ENCODE measurements around the gene EPAS1. TPM values are rescaled to one million over a fixed set of nuclear protein-coding genes. Genes with fewer than 3 reads are reported as not detected.

EPAS1 gene
- total and polyA plus RNA-seq, 7 donors: 39.2 to 123 (median 80.4) TPM

- 44 to 58% (median 58%) methylated on average over 10 of the region's 10 CpGs for WGBS, 3 donors
- H3K27me3 ChIP-seq (ENCODE audit: insufficient read depth in 3 of 3, low read length in 2 of 3): no peaks in the 10 kb centered on the region
- H3K4me3 ChIP-seq: peak overlapping the region; percentile 20
- peak overlapping the region; percentile 54 for H3K27ac ChIP-seq
- H3K9me3 ChIP-seq: no peaks in the 10 kb centered on the region
- DNase-seq: peak in 1 of 2 donors; percentile 53
- intact Hi-C loops (cut with DNase I): no loop called here
- H3K4me1 ChIP-seq: peaks cover 14% of the 10 kb centered on the region
- peaks cover 0 to 41% of the 10 kb centered on the region in 2 donors for H3K36me3 ChIP-seq (ENCODE audit: insufficient read depth in 1 of 2, low read depth in 1 of 2)
- peak; percentile 28 to 60 (median 51) for ATAC-seq
- TF ChIP-seq CTCF (IDR thresholded peaks at IDR 0.05): no peak
Measured at GRCh38 chr2:46351750-46352138, 54.5 kb downstream of the EPAS1 start.

- Histone ChIP-seq H3K4me3 (no peak overlapping the region), H3K9me3 (no peaks in the 10 kb centered on the region), H3K36me3 (ENCODE audit: insufficient read depth in 1 of 2, low read depth in 1 of 2) (peaks cover 0 to 41% of the 10 kb centered on the region in 2 donors), H3K27me3 (ENCODE audit: insufficient read depth in 3 of 3, low read length in 2 of 3) (no peaks in the 10 kb centered on the region), H3K4me1 (peaks cover 14% of the 10 kb centered on the region), H3K27ac (peak overlapping the region; percentile 39)
- 59 to 63% (median 62%) methylated on average over 8 of the region's 8 CpGs for whole genome bisulfite sequencing, 3 donors
- ATAC-seq (peak in 3 of 4 donors; percentile 21 to 68 (median 54)), DNase-seq (no peak)
- TF ChIP-seq CTCF (IDR thresholded peaks at IDR 0.05): peak; percentile 18
- intact Hi-C loops (cut with DNase I): no loop called here
Measured at GRCh38 chr2:46352621-46353020, 55.4 kb downstream of the EPAS1 start.

GRCh38 chr2:46353509-46353908, 56.3 kb downstream of the EPAS1 start:
- Histone ChIP-seq H3K27me3 (ENCODE audit: insufficient read depth in 3 of 3, low read length in 2 of 3) (no peaks in the 10 kb centered on the region), H3K9me3 (no peaks in the 10 kb centered on the region), H3K27ac (no peak overlapping the region), H3K36me3 (ENCODE audit: insufficient read depth in 1 of 2, low read depth in 1 of 2) (peaks cover 0 to 45% of the 10 kb centered on the region in 2 donors), H3K4me1 (peaks cover 14% of the 10 kb centered on the region), H3K4me3 (no peak overlapping the region)
- intact Hi-C loops (cut with DNase I): no loop called here
- no peak for TF ChIP-seq CTCF (IDR thresholded peaks at IDR 0.05)
- no peak for ATAC-seq
- 88 to 92% (median 90%) methylated on average over 6 of the region's 6 CpGs for WGBS, 3 donors
- DNase-seq: no peak

GRCh38 chr2:46355756-46356155, 58.5 kb downstream of the EPAS1 start:
- ATAC-seq: no peak
- Histone ChIP-seq H3K4me1 (peaks cover 12% of the 10 kb centered on the region), H3K27me3 (ENCODE audit: insufficient read depth in 3 of 3, low read length in 2 of 3) (no peaks in the 10 kb centered on the region), H3K27ac (no peak overlapping the region), H3K36me3 (ENCODE audit: insufficient read depth in 1 of 2, low read depth in 1 of 2) (peaks cover 4 to 57% of the 10 kb centered on the region in 2 donors), H3K4me3 (no peak overlapping the region), H3K9me3 (no peaks in the 10 kb centered on the region)
- intact Hi-C loops (cut with DNase I): no loop called here
- WGBS, 3 donors: 84 to 89% (median 86%) methylated on average over 3 of the region's 3 CpGs
- DNase-seq: no peak
- TF ChIP-seq CTCF (IDR thresholded peaks at IDR 0.05): no peak

- H3K36me3 ChIP-seq (ENCODE audit: insufficient read depth in 1 of 2, low read depth in 1 of 2): peaks cover 4 to 69% of the 10 kb centered on the region in 2 donors
- H3K27me3 ChIP-seq (ENCODE audit: insufficient read depth in 3 of 3, low read length in 2 of 3): no peaks in the 10 kb centered on the region
- H3K9me3 ChIP-seq: no peaks in the 10 kb centered on the region
- intact Hi-C loops (cut with DNase I): no loop called here
- no peaks in the 10 kb centered on the region for H3K4me1 ChIP-seq
- ATAC-seq (no peak), DNase-seq (no peak)
- H3K27ac ChIP-seq: no peak overlapping the region
- no peak for TF ChIP-seq CTCF (IDR thresholded peaks at IDR 0.05)
- 93 to 100% (median 95%) methylated on average over 1 of the region's 1 CpG for WGBS, 3 donors
- H3K4me3 ChIP-seq: no peak overlapping the region
Measured at GRCh38 chr2:46356991-46357390, 59.8 kb downstream of the EPAS1 start.

Data from psoas muscle (tissue), 8 donors.